CD4-positive, alpha-beta T cell treated with Interleukin-4 for 4 hours (primary cell): ENCODE results near the gene LRMDA.

Experiments
- DNase-seq: peaks from one replicate; pipeline ENCODE4 v3.0.0-alpha.2; 2020

Gene LRMDA

DNA sequence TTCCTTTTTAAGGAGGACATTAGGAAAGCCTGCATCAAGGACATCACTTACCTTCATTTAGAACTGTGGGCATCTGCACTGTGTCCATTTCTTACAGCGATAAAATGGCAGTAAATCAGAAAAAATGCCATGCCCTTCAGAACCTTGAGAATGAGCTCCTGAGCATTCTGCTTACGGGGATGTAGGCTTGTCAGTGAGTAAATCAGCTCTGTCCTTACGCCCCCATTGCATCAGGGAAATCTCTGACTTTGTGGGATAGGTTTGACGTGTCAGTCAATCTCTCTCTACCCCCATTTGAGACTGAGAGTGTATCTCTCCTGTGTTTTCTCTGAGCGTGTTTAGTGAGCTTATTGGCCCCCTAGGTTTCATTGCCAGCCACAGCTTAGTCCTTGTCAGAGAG is 837.1 kb downstream of the LRMDA start:
- DNase-seq, result no peak

- no peak for DNase-seq
Observed at GRCh38 chr10:76268954-76269353, 837.5 kb downstream of the LRMDA start.

- DNase-seq, result no peak
Observed at GRCh38 chr10:76270464-76270863, 839.0 kb downstream of the LRMDA start.

GRCh38 chr10:76274933-76275332 is 843.5 kb downstream of the LRMDA start:
- no peak for DNase-seq

GRCh38 chr10:76278811-76279460 is 847.5 kb downstream of the LRMDA start:
- no peak for DNase-seq

DNA sequence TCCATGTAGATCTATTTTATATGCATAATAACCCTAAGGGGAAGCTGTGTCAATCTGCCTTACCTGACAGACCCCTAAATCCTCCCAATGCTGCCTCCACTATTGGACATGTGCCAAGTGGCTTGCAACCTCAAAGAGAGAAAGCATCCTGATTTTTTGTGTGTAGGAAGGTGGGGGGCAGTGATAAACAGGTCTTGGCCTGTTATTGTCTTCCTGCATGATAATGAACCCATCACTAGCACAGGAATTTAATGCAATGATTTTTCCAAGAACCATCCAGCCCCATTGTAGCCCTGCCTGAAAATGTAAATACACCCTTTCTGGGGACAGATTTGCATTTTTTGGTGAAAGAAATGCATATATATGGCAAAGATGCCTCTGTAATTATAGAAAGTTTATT is 850.2 kb downstream of the LRMDA start:
- no peak for DNase-seq

GRCh38 chr10:76282061-76283025 is 850.9 kb downstream of the LRMDA start:
- DNase-seq, result no peak

DNA sequence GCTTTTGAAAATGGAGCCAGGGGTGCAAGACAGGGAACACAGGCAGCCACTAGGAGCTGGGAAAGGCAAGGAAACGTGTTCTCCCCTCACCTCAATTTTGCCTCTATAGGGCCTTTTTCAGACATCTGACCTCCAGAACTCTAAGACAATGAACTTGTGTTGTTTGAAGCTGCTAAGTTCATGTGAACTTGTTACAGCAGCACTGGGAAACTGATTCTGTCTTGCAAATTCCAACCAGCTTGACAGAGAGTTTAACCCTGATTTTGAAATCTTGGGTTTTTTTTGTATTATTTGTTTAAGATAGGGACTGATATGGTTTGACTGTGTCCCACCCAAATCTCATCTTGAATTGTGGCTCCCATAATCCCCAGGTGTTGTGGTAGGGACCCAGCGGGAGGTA is 852.9 kb downstream of the LRMDA start:
- DNase-seq, result no peak

DNA sequence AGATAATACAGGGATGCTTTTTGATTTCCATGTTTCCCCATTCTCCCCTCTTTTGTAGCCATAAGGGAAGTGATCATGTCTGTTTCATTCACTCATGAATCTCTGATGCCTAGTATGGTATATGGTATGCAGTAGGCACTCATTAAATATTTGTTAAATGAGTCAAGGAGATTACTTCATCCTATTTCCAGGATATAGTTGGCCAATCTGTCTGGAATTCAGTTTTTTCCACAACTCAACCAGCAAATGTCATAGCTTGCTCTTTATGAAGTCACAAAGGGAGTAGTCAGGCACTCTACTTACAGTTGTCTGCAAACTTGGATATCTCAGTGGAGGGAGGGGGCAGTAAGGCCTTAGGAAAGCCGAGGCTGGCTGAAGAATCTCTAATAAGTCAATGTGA is 853.6 kb downstream of the LRMDA start:
- DNase-seq, result no peak

- DNase-seq, result no peak
Observed at GRCh38 chr10:76285515-76285914, 854.1 kb downstream of the LRMDA start.

DNA sequence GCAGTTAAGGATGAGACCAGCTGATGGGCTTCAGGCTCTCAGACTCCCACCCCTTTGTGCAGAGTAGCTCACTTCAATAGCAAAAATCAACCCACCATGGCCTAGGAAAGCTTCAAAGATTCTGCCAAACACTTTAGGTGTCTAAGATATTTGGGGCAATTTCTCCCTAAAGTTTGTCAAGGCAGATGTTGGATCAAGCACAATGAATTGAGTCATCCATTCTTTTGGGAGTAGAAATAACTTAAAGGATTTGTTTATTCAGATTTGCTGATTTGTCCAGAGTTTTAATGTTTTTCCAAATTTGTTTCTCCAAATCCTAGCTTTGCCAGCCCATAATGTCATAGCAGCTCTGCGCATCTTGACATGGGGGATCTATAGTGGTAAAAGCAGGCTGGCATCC is 855.1 kb downstream of the LRMDA start:
- DNase-seq, result no peak

DNA sequence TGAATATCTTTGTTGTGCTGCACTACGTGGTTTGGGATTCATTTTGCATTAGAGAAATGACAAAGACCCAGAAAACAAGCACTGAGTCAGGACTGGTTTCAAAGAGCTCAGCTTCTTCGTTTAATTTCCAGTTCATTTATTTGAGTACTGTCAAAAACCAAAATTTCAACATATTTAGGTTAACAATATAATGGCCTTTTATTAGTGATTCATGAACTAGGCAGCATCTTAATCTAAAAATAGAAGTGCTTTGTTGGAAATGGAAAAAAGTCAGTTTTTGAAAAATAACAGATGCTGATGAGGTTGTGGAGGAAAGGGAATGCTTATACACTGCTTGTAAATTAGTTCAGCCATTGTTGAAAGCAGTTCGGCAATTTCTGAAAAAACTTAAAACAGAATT is 856.4 kb downstream of the LRMDA start:
- no peak for DNase-seq

GRCh38 chr10:76291175-76291574 is 859.8 kb downstream of the LRMDA start:
- DNase-seq, result no peak

DNA sequence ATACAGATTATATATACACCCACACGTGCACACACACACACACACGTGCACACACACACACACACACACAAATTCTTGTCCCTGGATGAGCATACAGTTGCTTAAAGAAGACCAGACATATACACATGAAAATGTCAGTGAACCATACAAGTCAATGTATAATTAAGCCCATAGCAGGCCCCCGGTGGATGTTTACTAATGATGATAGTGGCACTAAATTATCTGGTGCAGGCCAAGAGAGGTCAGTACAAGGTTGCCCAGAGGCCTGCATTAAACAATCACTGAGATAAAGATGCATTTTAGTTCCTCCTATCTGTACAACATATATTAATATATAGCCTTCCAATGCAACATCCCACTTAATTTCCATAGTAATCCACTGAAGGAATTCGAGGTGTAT is 860.5 kb downstream of the LRMDA start:
- DNase-seq, result no peak

- no peak for DNase-seq
Observed at GRCh38 chr10:76296957-76297356, 865.5 kb downstream of the LRMDA start.

- no peak for DNase-seq
Observed at GRCh38 chr10:76297358-76297757, 865.9 kb downstream of the LRMDA start.

DNA sequence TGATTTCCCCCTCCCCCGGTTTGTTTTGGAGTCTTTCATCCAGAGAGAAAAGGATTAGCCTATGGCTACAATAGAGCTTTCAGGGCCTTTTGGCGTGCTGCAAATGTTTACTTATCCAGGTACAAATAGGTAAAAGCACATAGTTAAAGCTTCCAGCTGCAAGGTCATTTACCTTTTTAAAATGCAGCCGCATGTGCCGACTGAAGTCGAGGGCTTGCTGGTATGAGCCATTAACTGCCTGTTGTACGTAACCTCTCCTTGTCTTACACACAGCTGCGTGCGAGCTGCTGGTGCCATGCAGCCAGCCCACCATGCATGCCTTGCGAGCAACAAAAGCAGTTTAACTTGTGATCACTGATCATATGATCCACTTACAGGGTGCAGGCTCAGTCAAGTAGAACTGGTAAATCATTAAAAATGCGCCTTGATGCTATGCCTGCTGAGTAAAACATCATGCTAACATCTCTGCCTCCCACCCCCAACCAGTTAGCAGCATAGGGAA is 866.4 kb downstream of the LRMDA start:
- DNase-seq, result no peak

DNA sequence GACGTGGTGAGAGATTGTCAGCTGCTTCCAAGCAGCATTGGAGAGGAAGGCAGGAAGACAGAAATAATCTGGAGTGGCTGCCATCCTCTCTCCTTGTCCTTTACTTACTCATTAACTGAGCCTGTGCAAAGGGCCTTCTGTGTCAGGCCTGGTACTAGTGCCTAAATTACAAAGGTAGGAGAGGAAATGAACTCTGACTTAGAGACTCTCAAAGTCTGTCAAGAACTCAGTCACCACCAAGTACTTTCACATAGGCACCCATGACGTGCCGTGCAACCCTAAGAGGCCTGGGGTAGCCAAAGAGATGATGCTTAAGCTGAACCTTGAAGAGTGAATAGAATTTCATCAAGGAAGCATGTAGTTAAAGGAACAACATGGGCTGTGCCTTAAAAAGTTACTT is 866.9 kb downstream of the LRMDA start:
- DNase-seq, result no peak

DNA sequence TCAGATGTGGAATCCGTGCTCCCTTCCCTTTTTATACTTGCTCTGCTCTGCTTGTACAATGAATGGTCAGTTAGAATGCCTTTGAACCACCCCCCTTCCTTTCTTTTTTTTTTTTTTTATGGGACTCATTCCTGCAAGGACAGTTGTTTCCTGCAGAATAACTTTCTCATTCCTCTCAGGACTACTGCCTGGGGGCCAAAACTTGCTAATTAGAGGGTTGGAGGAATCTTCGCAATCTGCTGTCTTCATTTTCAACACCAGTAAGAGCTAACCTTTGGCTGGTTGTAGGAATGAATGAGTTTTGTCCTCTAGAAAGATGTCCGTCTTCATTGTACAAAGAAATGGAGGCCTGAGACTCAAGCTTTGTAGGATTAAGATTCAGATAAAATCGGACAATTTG is 868.1 kb downstream of the LRMDA start:
- DNase-seq, result no peak

DNA sequence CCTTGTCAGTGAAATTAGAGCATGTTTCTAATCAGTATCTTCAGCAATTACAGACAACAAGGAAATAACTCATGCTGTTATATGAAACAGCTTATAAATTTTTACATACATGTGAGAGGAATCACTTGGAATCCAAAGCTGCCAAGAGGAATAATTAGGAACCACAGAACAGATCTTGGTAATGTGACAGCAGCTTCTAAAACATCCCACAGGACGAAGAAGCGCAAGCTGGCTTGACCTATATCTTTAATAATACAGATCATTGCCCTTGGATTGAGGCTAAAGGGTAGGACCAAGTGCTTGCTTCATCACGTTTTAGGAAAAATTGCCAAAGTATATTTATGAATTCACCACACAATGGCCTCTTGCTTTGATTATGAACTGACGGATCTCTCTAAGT is 869.8 kb downstream of the LRMDA start:
- DNase-seq, result no peak

DNA sequence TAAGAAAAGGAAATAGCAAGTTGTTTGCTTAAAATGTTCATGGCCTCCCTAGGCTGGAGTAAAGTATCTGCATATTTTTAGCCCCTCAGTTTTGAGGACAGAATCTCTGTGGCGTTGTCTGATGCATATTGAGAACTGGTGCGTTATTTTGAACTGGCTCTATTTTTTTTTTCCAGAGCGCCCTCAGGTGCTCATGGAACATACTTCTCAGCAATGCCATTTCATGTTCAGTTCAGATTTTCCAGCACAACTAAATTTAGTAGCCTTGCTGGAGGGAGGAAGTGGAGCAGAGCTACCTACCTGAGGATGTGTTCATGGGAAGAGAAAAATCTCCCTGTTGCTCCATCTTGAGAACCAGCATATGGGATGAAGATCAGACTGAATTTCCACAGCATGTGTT is 870.5 kb downstream of the LRMDA start:
- DNase-seq, result no peak

- DNase-seq, result no peak
Observed at GRCh38 chr10:76302481-76302880, 871.1 kb downstream of the LRMDA start.

DNA sequence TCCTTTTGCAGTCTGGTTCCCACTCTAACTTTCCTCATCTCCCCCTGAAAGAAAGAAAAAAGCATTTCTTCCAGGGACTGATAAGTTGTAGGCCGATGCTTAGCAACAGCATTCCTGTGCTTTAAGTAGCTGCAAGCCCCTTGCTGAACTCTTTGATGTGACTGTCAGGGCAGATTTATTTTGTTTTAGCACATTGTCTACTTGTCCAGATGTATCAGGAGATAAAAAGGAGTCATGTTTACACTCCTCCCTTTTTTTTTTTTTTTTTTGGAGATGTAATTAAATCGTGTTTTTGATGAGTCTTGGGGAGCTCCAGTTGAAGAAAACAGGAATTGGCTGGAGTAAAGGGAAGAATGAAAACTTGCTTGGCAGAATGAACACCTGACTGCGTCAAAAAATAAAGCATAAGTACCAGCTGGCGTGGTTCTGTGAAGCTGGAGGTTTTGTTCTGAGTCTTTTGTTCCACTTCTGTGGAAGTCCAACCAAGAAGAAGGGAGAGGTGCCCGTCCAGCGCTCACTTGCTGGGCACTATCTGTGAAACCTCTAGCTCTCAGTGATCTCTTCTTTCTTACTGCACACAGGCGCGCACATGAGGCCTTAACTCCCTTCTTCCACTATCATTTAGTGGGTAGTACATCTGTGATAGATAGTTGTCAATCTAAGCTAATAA is 871.7 kb downstream of the LRMDA start:
- DNase-seq, result no peak
